Tongue (tissue), 2 donors: ENCODE results near the gene SGCD. TPM values are rescaled to one million over a fixed set of nuclear protein-coding genes. Genes with fewer than 3 reads are reported as not detected.

ENCODE experiments used
- DNase-seq: peaks from one replicate; pipeline ENCODE4 v3.0.0-alpha.2; 2015
- total RNA-seq: library from RNA; depleted of rRNA; stranded (reverse); fragments of >200 nt; gene quantifications from one replicate; pipeline ENCODE4 v1.2.3, GENCODE V29; 2014

The SGCD gene
- total RNA-seq, 1 donor from 2014 or later = 169 TPM

- peak; percentile 41 for DNase-seq
Measured at GRCh38 chr5:156515121-156515520, 188.2 kb downstream of the SGCD start.

- no peak for DNase-seq
Measured at GRCh38 chr5:156515803-156516360, 188.9 kb downstream of the SGCD start.

- DNase-seq = no peak
Measured at GRCh38 chr5:156522651-156523529, 195.9 kb downstream of the SGCD start.

- no peak for DNase-seq
Measured at GRCh38 chr5:156523607-156524006, 196.6 kb downstream of the SGCD start.

GRCh38 chr5:156526081-156526925 lies 199.3 kb downstream of the SGCD start:
- DNase-seq = peak; percentile 77

- DNase-seq = no peak
Measured at GRCh38 chr5:156527611-156528010, 200.6 kb downstream of the SGCD start.

GRCh38 chr5:156528673-156529072 lies 201.7 kb downstream of the SGCD start:
- DNase-seq = no peak

GRCh38 chr5:156529892-156530291 lies 202.9 kb downstream of the SGCD start:
- DNase-seq = no peak

- DNase-seq = no peak
Measured at GRCh38 chr5:156531199-156531598, 204.2 kb downstream of the SGCD start.

- no peak for DNase-seq
Measured at GRCh38 chr5:156532921-156533320, 206.0 kb downstream of the SGCD start.

- peak; percentile 40 for DNase-seq
Measured at GRCh38 chr5:156534085-156534484, 207.1 kb downstream of the SGCD start.

GRCh38 chr5:156534906-156535485 lies 208.0 kb downstream of the SGCD start:
- DNase-seq = peak; percentile 40

GRCh38 chr5:156540491-156540890 lies 213.5 kb downstream of the SGCD start:
- no peak for DNase-seq

- DNase-seq = no peak
Measured at GRCh38 chr5:156541582-156541981, 214.6 kb downstream of the SGCD start.

- peak; percentile 45 for DNase-seq
Measured at GRCh38 chr5:156543348-156544145, 216.6 kb downstream of the SGCD start.

- no peak for DNase-seq
Measured at GRCh38 chr5:156552855-156553358, 225.9 kb downstream of the SGCD start.

- DNase-seq = no peak
Measured at GRCh38 chr5:156556666-156557406, 229.9 kb downstream of the SGCD start.

GRCh38 chr5:156560002-156560401 lies 233.0 kb downstream of the SGCD start:
- peak; percentile 65 for DNase-seq

GRCh38 chr5:156561651-156562050 lies 234.7 kb downstream of the SGCD start:
- DNase-seq = no peak

GRCh38 chr5:156570615-156571014 lies 243.7 kb downstream of the SGCD start:
- DNase-seq = no peak

GRCh38 chr5:156581725-156582124 lies 254.8 kb downstream of the SGCD start:
- no peak for DNase-seq
